ENCODE measurements around the gene SLC37A1.

DNA sequence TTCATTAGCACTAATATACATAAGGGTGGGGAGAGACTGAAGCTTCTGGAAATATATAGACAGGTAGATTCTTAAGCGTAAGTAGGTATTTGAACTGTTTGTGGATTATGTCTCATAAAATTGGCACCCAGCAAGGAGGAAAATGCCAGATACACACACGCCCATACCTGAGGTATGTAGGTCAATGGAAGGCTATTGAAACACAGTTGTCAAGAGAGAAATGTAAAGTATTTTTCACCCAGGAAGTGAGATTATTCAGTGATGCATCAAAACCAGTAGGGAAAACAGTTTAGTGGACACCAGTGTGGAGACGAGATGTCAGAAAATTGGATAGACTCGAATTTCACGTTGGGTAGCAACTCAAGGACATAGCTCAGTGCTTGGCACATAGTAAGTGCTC lies 12.9 kb upstream of the SLC37A1 start:
- TF ChIP-seq, protein P1, sequence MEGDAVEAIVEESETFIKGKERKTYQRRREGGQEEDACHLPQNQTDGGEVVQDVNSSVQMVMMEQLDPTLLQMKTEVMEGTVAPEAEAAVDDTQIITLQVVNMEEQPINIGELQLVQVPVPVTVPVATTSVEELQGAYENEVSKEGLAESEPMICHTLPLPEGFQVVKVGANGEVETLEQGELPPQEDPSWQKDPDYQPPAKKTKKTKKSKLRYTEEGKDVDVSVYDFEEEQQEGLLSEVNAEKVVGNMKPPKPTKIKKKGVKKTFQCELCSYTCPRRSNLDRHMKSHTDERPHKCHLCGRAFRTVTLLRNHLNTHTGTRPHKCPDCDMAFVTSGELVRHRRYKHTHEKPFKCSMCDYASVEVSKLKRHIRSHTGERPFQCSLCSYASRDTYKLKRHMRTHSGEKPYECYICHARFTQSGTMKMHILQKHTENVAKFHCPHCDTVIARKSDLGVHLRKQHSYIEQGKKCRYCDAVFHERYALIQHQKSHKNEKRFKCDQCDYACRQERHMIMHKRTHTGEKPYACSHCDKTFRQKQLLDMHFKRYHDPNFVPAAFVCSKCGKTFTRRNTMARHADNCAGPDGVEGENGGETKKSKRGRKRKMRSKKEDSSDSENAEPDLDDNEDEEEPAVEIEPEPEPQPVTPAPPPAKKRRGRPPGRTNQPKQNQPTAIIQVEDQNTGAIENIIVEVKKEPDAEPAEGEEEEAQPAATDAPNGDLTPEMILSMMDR (conservative IDR thresholded peaks at IDR 0.05; ENCODE audit: low read depth, low read length): no peak
- TF ChIP-seq EZH2 (IDR thresholded peaks at IDR 0.05; ENCODE audit: low read length, unreplicated experiment): no peak
